ENCODE data around the gene PAQR5.

PAQR5 gene

DNA sequence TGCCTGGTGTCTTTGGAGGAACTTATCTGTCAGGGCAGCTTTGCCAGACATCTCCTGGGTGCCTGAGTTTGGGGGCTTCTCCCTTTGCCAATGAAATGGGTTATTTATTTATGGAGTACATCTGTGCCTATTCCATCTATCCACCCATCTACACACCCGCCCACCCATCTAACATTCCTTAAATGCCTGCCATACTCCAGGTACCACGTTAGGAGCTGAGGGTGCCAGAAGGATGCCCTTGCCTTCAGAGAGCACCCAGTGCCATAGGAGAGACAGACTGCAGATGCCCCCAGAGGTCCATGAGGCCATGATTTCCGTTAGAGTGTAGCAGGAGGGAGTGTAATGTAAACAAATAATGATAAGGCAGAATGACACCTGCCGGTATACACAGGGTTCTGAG is 93.6 kb downstream of the PAQR5 start:
- no peak for DNase-seq (ENCODE audit: low read depth)

DNA sequence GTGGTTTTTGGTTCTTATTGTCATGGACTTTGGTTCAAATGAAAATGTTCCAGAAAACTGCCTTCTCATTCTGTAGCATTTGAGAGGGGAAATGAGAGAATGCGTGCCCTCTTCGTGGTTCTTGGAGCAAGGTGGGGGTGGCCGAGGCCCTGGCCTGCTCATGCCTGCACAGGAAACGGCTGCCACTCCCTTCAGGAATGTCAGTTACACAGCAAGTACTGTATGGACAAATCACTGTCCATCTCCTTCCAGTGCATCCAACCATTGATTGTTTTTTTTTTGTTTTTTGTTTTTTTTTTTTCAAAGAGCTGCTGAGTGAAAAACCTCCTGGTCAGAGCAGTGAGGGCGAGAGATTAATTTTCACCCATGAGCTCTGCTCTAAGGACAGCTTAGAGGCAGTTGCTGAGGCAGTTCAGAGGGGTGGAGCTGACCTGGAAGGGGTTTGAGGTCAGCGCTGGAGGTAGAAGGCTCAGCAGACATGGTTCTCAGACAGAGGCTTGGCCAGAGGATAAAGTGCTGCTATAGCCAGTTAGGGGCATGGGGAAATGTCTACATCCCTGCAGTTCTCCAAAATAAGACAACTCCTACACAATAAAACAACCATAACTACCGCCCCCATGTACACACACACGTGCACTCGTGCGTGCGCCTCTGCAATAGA is 95.2 kb downstream of the PAQR5 start:
- no peak for DNase-seq (ENCODE audit: low read depth)

DNA sequence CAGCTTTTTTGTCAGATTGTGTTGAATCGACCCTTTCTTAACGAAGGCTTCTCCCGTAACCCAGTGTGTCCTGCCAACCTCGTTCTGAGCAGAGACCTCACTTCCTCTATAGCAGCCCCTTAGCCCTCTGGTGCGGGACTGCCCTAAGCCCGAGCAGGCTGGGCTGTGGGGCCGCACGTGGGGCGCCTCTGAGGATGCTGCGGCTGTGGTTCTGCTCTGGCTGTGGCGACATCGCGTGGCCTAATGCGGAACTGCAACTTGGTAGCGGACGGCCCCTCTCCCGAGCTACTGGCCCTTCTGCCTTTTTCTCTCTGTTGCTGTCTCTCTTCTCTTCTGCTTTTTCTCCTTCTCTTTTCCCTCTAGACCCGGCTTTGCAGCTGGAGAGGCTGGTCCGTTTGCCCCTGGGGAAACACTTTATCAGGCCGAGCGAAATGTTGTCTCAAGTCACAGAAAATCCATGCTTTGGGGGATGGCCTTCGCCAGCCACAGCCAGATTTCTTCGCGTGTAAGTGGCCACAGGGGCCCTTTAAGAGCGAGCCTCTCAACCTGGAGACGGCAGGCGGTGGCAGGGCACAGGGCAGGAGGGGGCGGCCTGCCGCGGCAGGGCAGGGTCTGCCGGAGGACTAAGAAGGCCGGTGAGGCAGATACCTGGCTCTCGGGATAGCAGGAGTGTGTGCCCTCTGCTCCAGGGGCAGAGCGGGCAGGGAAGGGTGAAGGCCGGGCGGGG is 96.0 kb downstream of the PAQR5 start:
- peak; percentile 88 for DNase-seq (ENCODE audit: low read depth)

DNA sequence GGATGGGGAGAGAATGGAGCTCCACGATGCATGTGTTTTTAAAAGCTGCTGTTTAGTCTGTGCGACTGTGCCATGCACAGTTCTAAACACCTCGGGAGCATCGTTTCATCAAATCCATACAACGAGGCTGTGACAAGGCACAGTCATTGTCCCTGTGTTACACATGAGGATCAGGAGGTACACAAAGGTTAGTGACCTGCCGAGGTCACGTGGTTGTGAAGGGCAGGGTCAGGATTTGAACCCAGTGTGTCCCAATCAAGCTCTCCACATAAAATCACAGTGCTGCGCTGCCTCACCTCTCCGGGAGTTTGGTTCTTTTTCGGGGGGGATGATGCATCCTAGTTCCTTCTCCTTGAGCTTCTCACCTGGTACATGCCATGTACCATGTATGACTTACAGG is 96.7 kb downstream of the PAQR5 start:
- DNase-seq (ENCODE audit: low read depth) = no peak

- DNase-seq (ENCODE audit: low read depth) = no peak
Observed at GRCh38 chr15:69395991-69396390, 97.3 kb downstream of the PAQR5 start.

- DNase-seq (ENCODE audit: low read depth) = no peak
Observed at GRCh38 chr15:69398491-69398891, 99.8 kb downstream of the PAQR5 start.

DNA sequence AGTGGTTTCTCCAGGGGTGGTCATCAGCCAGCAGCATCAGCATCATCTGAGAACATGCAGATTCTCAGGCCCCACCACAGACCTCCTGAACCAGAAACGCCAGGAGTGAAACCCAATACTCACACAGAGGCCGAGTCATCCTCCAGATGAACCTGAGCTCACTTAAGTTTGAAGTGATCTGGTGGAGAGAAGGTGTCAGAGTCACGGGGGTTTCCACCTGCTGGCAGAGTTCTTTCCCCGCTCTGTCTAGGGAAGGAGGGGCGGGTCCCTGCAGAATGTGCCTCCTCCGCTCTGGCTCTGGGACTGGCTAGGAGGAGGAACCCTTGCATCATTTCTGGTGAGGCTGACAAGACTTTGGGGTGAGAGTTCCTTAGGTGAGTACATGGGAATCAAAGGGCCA is 102.1 kb downstream of the PAQR5 start:
- no peak for DNase-seq (ENCODE audit: low read depth)

DNA sequence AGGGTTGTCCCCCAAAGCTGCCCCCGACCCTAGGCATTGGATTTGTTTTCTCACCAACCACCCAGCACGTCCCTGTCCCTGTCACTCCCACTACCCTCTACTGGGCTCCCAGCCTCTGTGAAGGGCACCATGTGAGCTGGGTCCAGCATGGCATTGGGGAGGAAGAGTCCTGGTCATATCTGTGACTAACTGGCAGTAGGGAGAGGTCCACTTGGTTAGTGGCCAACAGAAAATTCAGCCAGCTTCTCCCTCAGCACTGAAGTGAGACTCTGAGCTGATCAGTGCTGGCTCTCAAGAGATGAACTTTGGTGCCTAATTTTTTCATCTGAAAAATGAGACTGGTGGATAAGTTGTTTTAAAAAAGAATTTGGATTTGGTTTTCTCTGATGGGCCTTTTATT is 104.1 kb downstream of the PAQR5 start:
- DNase-seq (ENCODE audit: low read depth) = no peak

DNA sequence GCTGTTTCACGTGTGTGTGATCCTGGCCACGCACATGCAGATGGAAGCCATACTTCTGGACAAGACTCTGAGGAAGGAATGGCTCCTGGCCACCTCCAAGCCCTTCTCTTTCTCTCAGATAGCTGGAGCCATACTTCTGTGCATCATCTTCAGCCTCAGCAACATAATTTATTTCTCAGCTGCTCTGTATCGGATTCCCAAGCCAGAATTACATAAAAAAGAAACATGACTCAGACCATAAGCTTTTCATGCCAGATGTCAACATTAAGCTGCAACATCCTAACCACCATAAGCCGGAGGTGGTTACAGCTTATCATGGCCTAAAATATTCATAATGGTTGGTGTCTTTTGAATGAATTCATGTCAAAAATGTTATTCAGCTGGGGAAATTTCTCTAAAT is 104.9 kb downstream of the PAQR5 start:
- DNase-seq (ENCODE audit: low read depth) = no peak

DNA sequence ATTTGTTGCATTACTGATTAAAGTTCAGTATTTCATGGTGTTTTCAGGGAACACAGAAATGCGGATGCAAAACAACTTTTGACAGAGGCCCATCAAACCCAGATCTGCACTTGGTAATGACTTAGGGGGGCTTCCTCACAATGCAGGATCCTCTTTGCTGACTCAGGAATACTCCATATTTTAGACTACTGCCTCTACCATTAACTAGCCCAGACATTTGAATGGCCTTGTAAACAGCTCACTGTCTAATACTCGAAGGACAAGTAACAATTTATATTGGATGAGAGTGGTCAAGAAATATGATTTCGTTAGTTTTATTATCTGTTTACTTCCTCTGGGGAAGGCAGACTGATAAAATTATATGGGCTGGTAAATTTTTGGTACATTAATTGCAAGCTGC is 106.4 kb downstream of the PAQR5 start:
- DNase-seq (ENCODE audit: low read depth) = no peak

- DNase-seq (ENCODE audit: low read depth) = no peak
Observed at GRCh38 chr15:69407719-69408400, 109.1 kb downstream of the PAQR5 start.

DNA sequence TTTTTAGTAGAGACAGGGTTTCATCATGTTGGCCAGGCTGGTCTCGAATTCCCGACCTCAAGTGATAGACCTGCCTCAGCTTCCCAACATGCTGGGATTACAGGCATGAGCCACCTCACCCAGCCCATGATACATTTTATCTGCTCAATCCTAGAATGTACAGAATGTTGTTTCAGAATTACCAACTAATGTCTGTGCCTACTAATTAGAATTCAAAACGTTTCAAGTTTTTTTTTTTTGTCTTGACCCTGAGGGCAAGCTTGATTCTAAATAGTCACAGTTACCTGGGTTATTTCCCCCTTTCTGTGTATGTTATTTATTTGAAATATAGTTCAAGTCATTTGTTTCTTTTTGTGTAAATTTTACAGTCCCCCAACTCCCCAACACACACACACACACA is 110.1 kb downstream of the PAQR5 start:
- DNase-seq (ENCODE audit: low read depth) = no peak

- no peak for DNase-seq (ENCODE audit: low read depth)
Observed at GRCh38 chr15:69410248-69410874, 111.6 kb downstream of the PAQR5 start.

DNA sequence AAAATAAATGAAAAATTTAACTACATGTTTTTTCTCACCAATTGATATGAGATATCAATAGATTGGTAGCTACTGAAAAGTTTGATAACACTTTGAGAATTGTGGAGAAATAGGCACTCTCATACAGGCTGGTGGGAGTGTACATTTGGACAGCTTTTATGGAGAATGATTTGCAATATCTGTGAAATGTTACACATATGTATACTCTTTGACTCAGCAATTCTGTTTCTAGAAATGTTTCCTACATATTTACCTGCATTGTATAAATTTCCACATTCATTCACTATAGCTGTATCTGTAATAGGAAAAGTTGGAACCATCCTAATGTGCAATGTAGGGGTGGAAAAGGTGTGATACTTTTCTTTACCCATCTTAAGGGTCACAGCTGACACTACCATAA is 113.6 kb downstream of the PAQR5 start:
- DNase-seq (ENCODE audit: low read depth) = no peak

DNA sequence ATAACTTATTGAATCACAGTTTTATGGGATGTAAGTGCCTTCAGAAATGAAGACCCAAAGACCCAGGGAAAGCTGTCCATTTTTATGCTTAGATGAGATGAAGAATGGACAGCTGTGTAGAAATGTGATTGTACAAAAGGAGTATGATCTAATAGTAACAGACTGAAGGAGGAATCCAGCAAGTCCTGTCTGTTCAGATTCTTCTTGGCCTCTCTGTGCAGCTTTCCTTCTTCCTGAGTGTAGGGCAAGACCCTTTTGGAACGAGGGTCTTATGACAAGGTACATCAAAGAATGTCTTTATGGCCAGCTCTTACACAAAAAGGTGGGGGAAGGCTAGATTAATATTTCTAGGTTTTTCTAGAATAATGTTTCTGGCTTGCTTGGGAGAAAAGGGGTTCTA is 114.0 kb downstream of the PAQR5 start:
- no peak for DNase-seq (ENCODE audit: low read depth)

DNA sequence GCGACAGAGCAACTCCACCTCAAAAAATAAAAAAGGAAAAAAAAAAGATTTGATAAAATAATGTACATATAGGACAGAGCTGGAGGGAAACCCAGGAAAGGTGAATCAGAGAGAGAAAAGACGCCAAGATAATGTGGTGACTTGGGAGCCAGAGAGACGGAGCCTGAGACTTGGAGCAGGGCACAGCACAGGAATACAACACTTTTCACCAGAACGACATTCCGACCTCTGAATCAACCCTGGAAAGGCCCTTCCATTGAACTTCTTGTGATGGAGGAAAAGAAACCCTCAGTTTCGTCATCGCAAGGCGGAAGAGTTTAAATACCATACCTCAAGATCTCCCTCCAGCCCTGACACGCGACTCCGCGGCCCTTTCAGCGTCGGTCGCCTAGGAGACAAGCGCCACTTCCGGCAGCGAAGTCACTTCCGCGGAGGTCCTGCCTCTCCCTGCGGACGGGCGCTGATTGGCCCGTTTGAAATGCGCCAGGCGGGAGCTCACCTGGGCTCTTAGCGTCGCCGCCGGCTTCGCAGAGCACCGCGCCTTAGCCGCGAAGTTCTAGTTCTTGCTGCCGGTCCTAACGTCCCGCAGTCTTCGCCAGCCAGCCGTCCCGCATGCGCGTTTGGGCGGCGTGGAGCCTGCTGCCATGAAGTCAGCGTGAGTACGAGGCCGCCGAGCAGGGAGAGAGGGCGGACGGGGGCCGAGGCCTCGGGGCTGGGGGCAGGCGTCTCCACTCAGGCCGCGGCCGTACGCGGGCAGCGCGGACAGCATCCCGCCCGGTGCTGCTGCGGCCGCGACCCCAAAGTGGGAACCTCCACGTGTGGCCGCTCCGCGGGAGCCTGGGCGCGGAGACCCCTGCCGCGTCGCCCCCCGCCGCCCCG is 115.3 kb downstream of the PAQR5 start, which contains the start of gene KIF23:
Gene KIF23, plus strand, starts transcription at position 528 of the 879 bp plus-strand sequence. Its CDS starts 117 bp downstream, at position 645.
- DNase-seq (ENCODE audit: low read depth) = peak; percentile 74

GRCh38 chr15:69414701-69415167 is 116.0 kb downstream of the PAQR5 start:
- DNase-seq (ENCODE audit: low read depth) = no peak

DNA sequence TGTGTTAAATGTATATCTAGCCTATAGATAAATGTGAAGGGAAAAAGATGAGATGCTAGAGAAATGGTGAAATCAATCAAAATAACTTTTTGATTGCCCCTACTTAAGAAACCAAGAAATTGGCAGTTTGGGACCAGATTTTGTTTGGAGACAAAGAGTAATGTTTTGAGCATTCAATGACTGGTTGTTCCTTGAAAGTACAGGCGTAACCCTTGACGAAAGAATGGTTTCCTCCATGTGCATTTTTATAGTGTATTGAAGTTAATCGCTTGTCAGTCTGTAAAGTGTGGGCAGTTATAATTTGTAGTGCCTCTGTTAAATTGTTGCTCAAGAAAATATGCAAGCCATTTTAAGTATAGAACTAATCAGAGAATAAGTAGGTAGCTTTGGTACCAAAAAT is 116.7 kb downstream of the PAQR5 start:
- no peak for DNase-seq (ENCODE audit: low read depth)

DNA sequence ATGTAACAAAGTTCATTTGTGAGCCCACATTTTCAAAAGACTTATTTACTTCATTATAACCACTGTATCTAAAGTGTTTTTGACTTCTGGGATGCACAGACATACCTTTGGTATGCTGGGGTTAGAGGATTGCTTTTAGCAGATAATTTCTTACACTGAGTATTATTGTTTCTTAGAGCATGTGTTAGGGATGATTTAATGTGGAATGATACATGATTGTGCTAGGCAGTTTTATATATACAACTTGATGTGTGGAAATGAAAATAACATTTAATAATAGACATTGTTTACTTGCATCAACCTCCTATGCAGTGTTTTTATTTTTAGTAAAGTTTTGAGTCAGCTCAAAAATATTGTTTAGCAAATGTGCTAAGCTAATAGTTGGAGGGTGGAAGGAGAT is 118.9 kb downstream of the PAQR5 start:
- no peak for DNase-seq (ENCODE audit: low read depth)

- no peak for DNase-seq (ENCODE audit: low read depth)
Observed at GRCh38 chr15:69421498-69421897, 122.8 kb downstream of the PAQR5 start.

GRCh38 chr15:69422336-69422895 is 123.7 kb downstream of the PAQR5 start:
- no peak for DNase-seq (ENCODE audit: low read depth)

Data from stimulated activated CD8-positive, alpha-beta memory T cell treated with anti-CD3 and anti-CD28 coated beads, Interleukin-15, amount 100 ng/mL, for 24 hours (primary cell).